Non-pigmented ciliary epithelial cell (primary cell): ENCODE results near the gene PCBP3.
"Not testable (repeated sequence)": the region's sequence is repeated elsewhere in the genome, so short reads cannot be mapped to it uniquely, and the experiment has no call there.

Experiments
- DNase-seq: peaks from one replicate; pipeline ENCODE4 v3.0.0-alpha.2; 2010; ENCODE audit warnings: low read depth

PCBP3 gene

GRCh38 chr21:45635271-45636151 is 8.0 kb upstream of the PCBP3 start:
- no peak for DNase-seq

GRCh38 chr21:45636459-45636858 is 7.1 kb upstream of the PCBP3 start:
- no peak for DNase-seq

- no peak for DNase-seq
These were observed 6.4 kb upstream of the PCBP3 start for GRCh38 chr21:45636951-45637646.

GRCh38 chr21:45637883-45638282 is 5.6 kb upstream of the PCBP3 start:
- DNase-seq, result no peak

- DNase-seq, result no peak
These were observed 4.8 kb upstream of the PCBP3 start for GRCh38 chr21:45638707-45639106.

GRCh38 chr21:45639206-45640000 is 4.1 kb upstream of the PCBP3 start:
- no peak for DNase-seq

- DNase-seq, result no peak
These were observed 3.3 kb upstream of the PCBP3 start for GRCh38 chr21:45640001-45640887.

GRCh38 chr21:45640888-45641479 is 2.5 kb upstream of the PCBP3 start:
- no peak for DNase-seq

- no peak for DNase-seq
These were observed 2.0 kb upstream of the PCBP3 start for GRCh38 chr21:45641480-45642035.

GRCh38 chr21:45642122-45642813 is 1.3 kb upstream of the PCBP3 start:
- DNase-seq, result no peak

GRCh38 chr21:45644041-45644906 is 749 bp downstream of the PCBP3 start:
- DNase-seq, result no peak

GRCh38 chr21:45651921-45652320 is 8.4 kb downstream of the PCBP3 start:
- no peak for DNase-seq

- no peak for DNase-seq
These were observed 11.6 kb downstream of the PCBP3 start for GRCh38 chr21:45655124-45655523.

GRCh38 chr21:45656114-45656513 is 12.6 kb downstream of the PCBP3 start:
- DNase-seq, result not testable (repeated sequence)

- DNase-seq, result not testable (repeated sequence)
These were observed 18.5 kb downstream of the PCBP3 start for GRCh38 chr21:45661913-45662622.

- not testable (repeated sequence) for DNase-seq
These were observed 19.2 kb downstream of the PCBP3 start for GRCh38 chr21:45662623-45663245.

GRCh38 chr21:45669382-45669781 is 25.9 kb downstream of the PCBP3 start:
- no peak for DNase-seq

GRCh38 chr21:45670731-45671130 is 27.2 kb downstream of the PCBP3 start:
- DNase-seq, result no peak
